GM20000 (cell line): ENCODE data around the gene BCL2L12.

Experiments used
- DNase-seq: peaks from one replicate; pipeline ENCODE4 v3.0.0; 2012; ENCODE audit warnings: low spot score
- CTCF ChIP-seq: IDR thresholded peaks from 2 replicates; pipeline ENCODE4 v1.5.1; 2012; ENCODE audit warnings: mild to moderate bottlenecking, control low read depth; ENCODE audit errors: extremely low read depth, missing control alignments

The BCL2L12 gene

GRCh38 chr19:49662011-49662410, 3.7 kb upstream of the BCL2L12 start:
- no peak for DNase-seq
- no peak for TF ChIP-seq CTCF

DNA sequence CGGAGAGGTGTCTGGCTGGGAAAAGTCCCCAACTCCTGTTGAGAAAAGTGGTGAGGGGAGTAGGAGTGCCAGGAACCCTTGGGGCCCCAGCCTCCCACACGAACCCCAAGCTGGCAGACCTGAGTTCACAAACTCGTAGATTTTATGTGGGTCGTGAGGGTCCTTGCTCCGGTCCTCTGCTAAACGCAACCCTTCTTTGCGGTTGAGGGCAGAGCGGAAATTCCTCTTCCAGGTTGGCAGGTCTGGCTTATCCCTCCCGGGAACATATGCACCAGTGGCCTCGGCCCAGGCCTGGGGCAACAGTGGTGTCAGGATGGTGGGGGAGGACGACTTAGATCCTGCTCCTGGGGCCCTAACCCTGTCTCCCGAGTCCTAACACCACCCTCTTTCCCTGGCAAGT, 2.5 kb upstream of the BCL2L12 start:
- TF ChIP-seq CTCF = no peak
- DNase-seq = no peak

- DNase-seq = peak; percentile 91
- no peak for TF ChIP-seq CTCF
Observed at GRCh38 chr19:49664171-49665035, 1.3 kb upstream of the BCL2L12 start.

DNA sequence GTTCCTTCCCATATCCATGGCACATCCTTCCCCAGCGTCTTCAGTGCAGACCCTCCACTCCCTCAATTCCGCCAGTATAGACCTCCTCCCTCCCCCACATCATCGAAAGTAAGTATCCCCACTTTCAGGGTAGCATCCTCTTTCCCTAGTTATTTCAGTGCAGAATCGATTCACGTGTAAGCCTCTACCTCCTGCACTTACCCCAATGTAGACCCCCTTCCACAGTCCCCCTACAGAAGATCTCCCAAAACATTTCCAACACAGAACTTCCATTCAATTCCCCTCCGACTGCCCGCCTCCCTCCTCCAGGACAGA, 740 bp upstream of the BCL2L12 start:
- TF ChIP-seq CTCF = no peak
- DNase-seq = no peak

- DNase-seq = no peak
- no peak for TF ChIP-seq CTCF
Observed at GRCh38 chr19:49666120-49666444, 349 bp downstream of the BCL2L12 start.

GRCh38 chr19:49667473-49667872, 1.7 kb downstream of the BCL2L12 start:
- no peak for TF ChIP-seq CTCF
- no peak for DNase-seq

DNA sequence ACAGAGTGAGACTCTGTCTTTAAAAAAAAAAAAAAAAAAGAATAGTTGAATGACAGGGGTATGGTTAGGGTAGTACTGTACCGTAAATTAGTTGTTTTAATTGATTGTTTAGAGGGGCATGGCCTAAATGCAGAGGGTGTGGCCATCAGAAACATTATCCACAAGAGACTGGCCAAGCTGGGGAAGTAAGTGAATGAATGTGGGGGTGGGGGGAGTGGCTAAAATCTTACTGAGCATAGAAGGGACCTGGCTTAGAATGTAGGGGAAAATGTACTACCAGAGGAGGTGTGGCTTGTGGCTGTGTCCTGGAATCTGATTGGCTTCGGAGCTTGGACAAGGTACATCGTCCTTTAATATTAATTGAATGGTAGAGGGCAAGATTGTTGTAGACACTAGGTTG, 3.8 kb downstream of the BCL2L12 start:
- no peak for DNase-seq
- no peak for TF ChIP-seq CTCF
